GM21723 (cell line): ENCODE measurements around the gene CAMK2N1.
"Not testable (repeated sequence)": the region's sequence is repeated elsewhere in the genome, so short reads cannot be mapped to it uniquely, and the experiment has no call there.

Experiments
- ATAC-seq: cut with Tn5 transposase; IDR thresholded peaks from one replicate; pipeline ENCODE4 v1.9.1; 2021; ENCODE audit warnings: mild to moderate bottlenecking, moderate library complexity; ENCODE audit not compliant: unreplicated experiment

The CAMK2N1 gene

GRCh38 chr1:20496725-20497383 is 10.8 kb upstream of the CAMK2N1 start:
- not testable (repeated sequence) for ATAC-seq

GRCh38 chr1:20496241-20496661 is 10.2 kb upstream of the CAMK2N1 start:
- ATAC-seq, result no peak

- ATAC-seq, result no peak
Measured at GRCh38 chr1:20495661-20496060, 9.7 kb upstream of the CAMK2N1 start.

GRCh38 chr1:20494609-20495311 is 8.8 kb upstream of the CAMK2N1 start:
- ATAC-seq, result no peak

GRCh38 chr1:20493839-20494608 is 8.0 kb upstream of the CAMK2N1 start:
- ATAC-seq, result peak; percentile 48

- no peak for ATAC-seq
Measured at GRCh38 chr1:20493309-20493708, 7.3 kb upstream of the CAMK2N1 start.

- ATAC-seq, result no peak
Measured at GRCh38 chr1:20492751-20493150, 6.7 kb upstream of the CAMK2N1 start.

GRCh38 chr1:20491866-20492265 is 5.9 kb upstream of the CAMK2N1 start:
- ATAC-seq, result no peak

- ATAC-seq, result no peak
Measured at GRCh38 chr1:20491178-20491577, 5.2 kb upstream of the CAMK2N1 start.

GRCh38 chr1:20487236-20487590 is 1.2 kb upstream of the CAMK2N1 start:
- ATAC-seq, result no peak

- ATAC-seq, result no peak
Measured at GRCh38 chr1:20486457-20487235, 636 bp upstream of the CAMK2N1 start.

GRCh38 chr1:20484519-20485462 is 1.2 kb downstream of the CAMK2N1 start:
- no peak for ATAC-seq

GRCh38 chr1:20483833-20484518 is 2.0 kb downstream of the CAMK2N1 start:
- no peak for ATAC-seq

GRCh38 chr1:20483098-20483832 is 2.7 kb downstream of the CAMK2N1 start:
- ATAC-seq, result no peak

GRCh38 chr1:20481643-20482498 is 4.1 kb downstream of the CAMK2N1 start:
- ATAC-seq, result no peak

GRCh38 chr1:20480951-20481617 is 4.9 kb downstream of the CAMK2N1 start:
- no peak for ATAC-seq

- ATAC-seq, result no peak
Measured at GRCh38 chr1:20480243-20480944, 5.6 kb downstream of the CAMK2N1 start.
